ENCODE results near the gene ACBD6. TPM values are rescaled to one million over a fixed set of nuclear protein-coding genes. Genes with fewer than 3 reads are reported as not detected.

ACBD6 gene
- total RNA-seq, 1 donor from 2014 or later, result 73.2 TPM

- H3K4me3 ChIP-seq (ENCODE audit: low read depth, low read length), result no peak overlapping the region
- no peaks in the 10 kb centered on the region for H3K36me3 ChIP-seq (ENCODE audit: control insufficient read depth, insufficient read depth, low read length)
- TF ChIP-seq, protein P1, sequence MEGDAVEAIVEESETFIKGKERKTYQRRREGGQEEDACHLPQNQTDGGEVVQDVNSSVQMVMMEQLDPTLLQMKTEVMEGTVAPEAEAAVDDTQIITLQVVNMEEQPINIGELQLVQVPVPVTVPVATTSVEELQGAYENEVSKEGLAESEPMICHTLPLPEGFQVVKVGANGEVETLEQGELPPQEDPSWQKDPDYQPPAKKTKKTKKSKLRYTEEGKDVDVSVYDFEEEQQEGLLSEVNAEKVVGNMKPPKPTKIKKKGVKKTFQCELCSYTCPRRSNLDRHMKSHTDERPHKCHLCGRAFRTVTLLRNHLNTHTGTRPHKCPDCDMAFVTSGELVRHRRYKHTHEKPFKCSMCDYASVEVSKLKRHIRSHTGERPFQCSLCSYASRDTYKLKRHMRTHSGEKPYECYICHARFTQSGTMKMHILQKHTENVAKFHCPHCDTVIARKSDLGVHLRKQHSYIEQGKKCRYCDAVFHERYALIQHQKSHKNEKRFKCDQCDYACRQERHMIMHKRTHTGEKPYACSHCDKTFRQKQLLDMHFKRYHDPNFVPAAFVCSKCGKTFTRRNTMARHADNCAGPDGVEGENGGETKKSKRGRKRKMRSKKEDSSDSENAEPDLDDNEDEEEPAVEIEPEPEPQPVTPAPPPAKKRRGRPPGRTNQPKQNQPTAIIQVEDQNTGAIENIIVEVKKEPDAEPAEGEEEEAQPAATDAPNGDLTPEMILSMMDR (IDR thresholded peaks at IDR 0.05; ENCODE audit: insufficient read depth, low read length, poor library complexity, severe bottlenecking), result no peak
- H3K27me3 ChIP-seq (ENCODE audit: control insufficient read depth, insufficient read depth, low read length), result peaks cover 19% of the 10 kb centered on the region
- DNase-seq (ENCODE audit: low read depth), result no peak
Observed at GRCh38 chr1:180248176-180248575, 254.2 kb downstream of the ACBD6 start.

DNA sequence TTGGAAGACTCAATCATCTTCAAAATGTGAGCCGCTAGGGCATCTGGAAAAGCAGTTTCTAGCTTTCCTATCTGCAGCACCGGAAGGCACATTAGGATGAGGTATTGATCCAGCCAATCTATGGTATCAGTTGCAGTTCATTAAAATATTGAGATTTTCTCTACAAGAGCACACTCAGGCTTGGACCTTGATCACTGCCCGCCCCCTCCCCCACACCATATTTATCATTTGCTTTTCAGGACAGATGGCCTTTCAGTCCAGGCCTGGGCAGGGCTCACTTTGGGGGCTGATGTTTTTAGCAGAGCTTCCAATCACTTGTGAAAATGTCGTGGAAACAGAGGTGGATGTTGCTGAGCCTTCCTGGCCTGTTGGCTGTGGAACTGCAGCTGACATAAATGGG, 254.8 kb downstream of the ACBD6 start:
- Histone ChIP-seq H3K27me3 (ENCODE audit: control insufficient read depth, insufficient read depth, low read length) (peaks cover 19% of the 10 kb centered on the region), H3K36me3 (ENCODE audit: control insufficient read depth, insufficient read depth, low read length) (no peaks in the 10 kb centered on the region), H3K4me3 (ENCODE audit: low read depth, low read length) (no peak overlapping the region)
- TF ChIP-seq, protein P1 (IDR thresholded peaks at IDR 0.05; ENCODE audit: insufficient read depth, low read length, poor library complexity, severe bottlenecking), result no peak
- DNase-seq (ENCODE audit: low read depth), result no peak

GRCh38 chr1:180247061-180247460, 255.3 kb downstream of the ACBD6 start:
- Histone ChIP-seq H3K4me3 (ENCODE audit: low read depth, low read length) (no peak overlapping the region), H3K36me3 (ENCODE audit: control insufficient read depth, insufficient read depth, low read length) (no peaks in the 10 kb centered on the region), H3K27me3 (ENCODE audit: control insufficient read depth, insufficient read depth, low read length) (peaks cover 19% of the 10 kb centered on the region)
- DNase-seq (ENCODE audit: low read depth), result no peak
- TF ChIP-seq, protein P1 (IDR thresholded peaks at IDR 0.05; ENCODE audit: insufficient read depth, low read length, poor library complexity, severe bottlenecking), result no peak

DNA sequence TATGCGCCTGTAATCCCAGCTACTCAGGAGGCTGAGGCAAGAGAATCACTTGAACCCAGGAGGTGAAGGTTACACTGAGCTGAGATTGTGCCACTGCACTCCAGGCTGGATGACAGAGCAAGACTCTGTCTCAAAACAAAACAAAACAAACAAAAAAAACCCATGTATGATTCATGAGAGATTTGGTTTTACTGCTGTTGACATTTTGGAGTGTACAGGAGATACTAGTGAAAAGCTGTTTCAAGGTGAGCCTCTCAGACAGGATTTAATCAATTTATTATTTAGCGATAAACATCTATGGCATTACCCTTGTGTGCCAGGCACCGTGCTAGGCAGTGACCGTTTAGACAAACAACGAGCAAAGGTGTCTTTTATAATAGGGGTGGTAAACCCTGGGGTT, 255.8 kb downstream of the ACBD6 start:
- peaks cover 22% of the 10 kb centered on the region for H3K27me3 ChIP-seq (ENCODE audit: control insufficient read depth, insufficient read depth, low read length)
- TF ChIP-seq, protein P1 (IDR thresholded peaks at IDR 0.05; ENCODE audit: insufficient read depth, low read length, poor library complexity, severe bottlenecking), result no peak
- DNase-seq (ENCODE audit: low read depth), result no peak
- H3K36me3 ChIP-seq (ENCODE audit: control insufficient read depth, insufficient read depth, low read length), result no peaks in the 10 kb centered on the region
- H3K4me3 ChIP-seq (ENCODE audit: low read depth, low read length), result no peak overlapping the region

DNA sequence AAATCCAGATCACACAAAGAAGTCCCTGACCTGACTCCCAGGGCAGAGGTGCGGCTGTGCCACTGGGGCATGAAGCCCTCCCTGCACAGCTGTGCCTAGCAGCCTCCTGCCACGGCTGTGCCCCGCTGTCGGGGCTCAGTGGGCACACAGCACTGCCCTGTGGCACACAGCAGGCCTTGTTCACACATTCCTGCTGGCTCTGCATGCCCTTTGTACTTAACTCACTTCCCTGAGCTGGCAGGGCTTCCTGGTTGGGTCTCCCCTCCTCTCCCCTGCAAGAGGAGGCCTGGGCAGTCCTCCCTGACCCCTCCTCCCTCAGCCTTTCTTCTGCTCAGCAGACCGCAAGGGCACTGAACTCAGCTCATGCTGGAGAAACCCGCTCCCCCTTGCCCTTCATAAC, 257.5 kb downstream of the ACBD6 start:
- TF ChIP-seq, protein P1 (IDR thresholded peaks at IDR 0.05; ENCODE audit: insufficient read depth, low read length, poor library complexity, severe bottlenecking), result no peak
- H3K4me3 ChIP-seq (ENCODE audit: low read depth, low read length), result no peak overlapping the region
- H3K36me3 ChIP-seq (ENCODE audit: control insufficient read depth, insufficient read depth, low read length), result no peaks in the 10 kb centered on the region
- peaks cover 33% of the 10 kb centered on the region for H3K27me3 ChIP-seq (ENCODE audit: control insufficient read depth, insufficient read depth, low read length)
- no peak for DNase-seq (ENCODE audit: low read depth)

DNA sequence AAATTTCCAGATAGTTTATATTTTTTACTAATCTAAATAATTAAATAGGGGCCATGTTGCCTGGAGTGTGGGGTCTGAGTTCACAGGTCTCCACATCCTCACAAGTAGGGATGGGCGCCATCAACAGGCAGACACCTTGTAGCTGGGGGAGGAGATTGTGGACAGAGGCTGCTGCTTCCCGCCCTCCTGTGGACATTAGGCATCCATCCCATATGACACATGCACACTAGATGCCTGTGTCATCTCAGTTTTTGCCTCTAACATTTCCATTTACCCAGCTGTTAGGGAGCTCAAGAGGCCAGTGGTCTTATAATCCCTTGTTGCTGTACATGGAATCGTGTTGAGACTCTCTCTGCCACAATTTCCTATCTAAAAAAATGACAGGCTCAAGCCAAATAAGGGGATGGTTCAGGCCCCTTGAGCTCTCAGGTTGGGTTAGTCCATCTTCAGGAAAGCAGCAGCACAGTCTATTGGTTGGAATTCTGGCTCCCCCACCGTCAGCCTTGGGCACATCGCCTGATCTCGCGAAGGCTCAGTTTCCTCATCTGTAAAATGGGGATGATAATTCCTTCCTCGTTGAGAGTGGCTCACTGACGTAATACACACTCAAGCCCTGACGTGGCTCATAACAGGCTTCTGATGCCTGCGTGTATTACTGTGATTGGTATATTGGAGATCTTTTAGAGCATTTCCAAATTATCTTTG, 258.7 kb downstream of the ACBD6 start:
- no peaks in the 10 kb centered on the region for H3K36me3 ChIP-seq (ENCODE audit: control insufficient read depth, insufficient read depth, low read length)
- TF ChIP-seq, protein P1 (IDR thresholded peaks at IDR 0.05; ENCODE audit: insufficient read depth, low read length, poor library complexity, severe bottlenecking), result no peak
- peaks cover 42% of the 10 kb centered on the region for H3K27me3 ChIP-seq (ENCODE audit: control insufficient read depth, insufficient read depth, low read length)
- DNase-seq (ENCODE audit: low read depth), result no peak
- no peak overlapping the region for H3K4me3 ChIP-seq (ENCODE audit: low read depth, low read length)
